ENCODE results near the gene NPL.

The NPL gene

GRCh38 chr1:182875889-182876288 lies 86.3 kb downstream of the NPL start:
- no peak for DNase-seq

- DNase-seq, result no peak
Observed at GRCh38 chr1:182877331-182877730, 87.8 kb downstream of the NPL start.

GRCh38 chr1:182877842-182878241 lies 88.3 kb downstream of the NPL start:
- DNase-seq, result no peak
